ENCODE results near the gene TCF7. TPM values are rescaled to one million over a fixed set of nuclear protein-coding genes. Genes with fewer than 3 reads are reported as not detected.

The TCF7 gene
- total RNA-seq, 1 donor from 2014 or later, result 3.6 TPM

- no peak for TF ChIP-seq CTCF (IDR thresholded peaks at IDR 0.05; ENCODE audit: insufficient read depth, low read length, poor library complexity, severe bottlenecking)
- no peak for DNase-seq (ENCODE audit: low read depth)
- H3K4me3 ChIP-seq (ENCODE audit: low read depth, low read length), result no peak overlapping the region
- peaks cover 10% of the 10 kb centered on the region for H3K27me3 ChIP-seq (ENCODE audit: control insufficient read depth, insufficient read depth, low read length)
- no peaks in the 10 kb centered on the region for H3K36me3 ChIP-seq (ENCODE audit: control insufficient read depth, insufficient read depth, low read length)
Observed at GRCh38 chr5:134073404-134073803, 41.1 kb upstream of the TCF7 start.

GRCh38 chr5:134075102-134075501 is 39.4 kb upstream of the TCF7 start:
- peaks cover 7% of the 10 kb centered on the region for H3K27me3 ChIP-seq (ENCODE audit: control insufficient read depth, insufficient read depth, low read length)
- no peak for DNase-seq (ENCODE audit: low read depth)
- TF ChIP-seq CTCF (IDR thresholded peaks at IDR 0.05; ENCODE audit: insufficient read depth, low read length, poor library complexity, severe bottlenecking), result no peak
- no peaks in the 10 kb centered on the region for H3K36me3 ChIP-seq (ENCODE audit: control insufficient read depth, insufficient read depth, low read length)
- no peak overlapping the region for H3K4me3 ChIP-seq (ENCODE audit: low read depth, low read length)

- no peaks in the 10 kb centered on the region for H3K27me3 ChIP-seq (ENCODE audit: control insufficient read depth, insufficient read depth, low read length)
Observed at GRCh38 chr5:134077926-134078580, 36.4 kb upstream of the TCF7 start.

GRCh38 chr5:134079748-134080581 is 34.5 kb upstream of the TCF7 start:
- DNase-seq (ENCODE audit: low read depth), result no peak
- Histone ChIP-seq H3K27me3 (ENCODE audit: control insufficient read depth, insufficient read depth, low read length) (no peaks in the 10 kb centered on the region), H3K4me3 (ENCODE audit: low read depth, low read length) (no peak overlapping the region), H3K36me3 (ENCODE audit: control insufficient read depth, insufficient read depth, low read length) (no peaks in the 10 kb centered on the region)
- no peak for TF ChIP-seq CTCF (IDR thresholded peaks at IDR 0.05; ENCODE audit: insufficient read depth, low read length, poor library complexity, severe bottlenecking)

More at GRCh38 chr5:134077926-134078580, 36.4 kb upstream of the TCF7 start:
- no peak for TF ChIP-seq CTCF (IDR thresholded peaks at IDR 0.05; ENCODE audit: insufficient read depth, low read length, poor library complexity, severe bottlenecking)
- Histone ChIP-seq H3K36me3 (ENCODE audit: control insufficient read depth, insufficient read depth, low read length) (no peaks in the 10 kb centered on the region), H3K4me3 (ENCODE audit: low read depth, low read length) (no peak overlapping the region)
- no peak for DNase-seq (ENCODE audit: low read depth)

- no peak overlapping the region for H3K4me3 ChIP-seq (ENCODE audit: low read depth, low read length)
- TF ChIP-seq CTCF (IDR thresholded peaks at IDR 0.05; ENCODE audit: insufficient read depth, low read length, poor library complexity, severe bottlenecking), result no peak
- DNase-seq (ENCODE audit: low read depth), result no peak
- no peaks in the 10 kb centered on the region for H3K27me3 ChIP-seq (ENCODE audit: control insufficient read depth, insufficient read depth, low read length)
- H3K36me3 ChIP-seq (ENCODE audit: control insufficient read depth, insufficient read depth, low read length), result no peaks in the 10 kb centered on the region
Observed at GRCh38 chr5:134082264-134082992, 32.1 kb upstream of the TCF7 start.
